Activated T-cell treated with anti-CD3 and anti-CD28 coated beads, Interleukin-2, amount 50 U/mL, for 4 hours (primary cell): Measurements from ENCODE around the gene ARL3. TPM values are rescaled to one million over a fixed set of nuclear protein-coding genes. Genes with fewer than 3 reads are reported as not detected.
A peak's percentile ranks its signal among the peaks of the same experiment; 100 is the strongest.
"Not testable (repeated sequence)": the region's sequence is repeated elsewhere in the genome, so short reads cannot be mapped to it uniquely, and the experiment has no call there.

ENCODE experiments used
- ATAC-seq, 2 donors: fragments of 200-7000 bp; cut with Tn5 transposase; one replicate each; pipeline ENCODE4 v1.10.0; 2021
- DNase-seq: peaks from one replicate; pipeline ENCODE4 v3.0.0-alpha.2; 2020
- H3K27me3 Mint-ChIP-seq: one replicate; pipeline ENCODE4 v1.8.0; 2021; ENCODE audit warnings: low read depth, mixed read lengths
- H3K36me3 Mint-ChIP-seq: one replicate; pipeline ENCODE4 v1.8.0; 2022; ENCODE audit warnings: mixed read lengths; ENCODE audit not compliant: insufficient read depth
- H3K4me1 Mint-ChIP-seq: one replicate; pipeline ENCODE4 v1.8.0; 2021; ENCODE audit warnings: low read depth, mixed read lengths
- H3K4me3 Mint-ChIP-seq: one replicate; pipeline ENCODE4 v1.8.0; 2021; ENCODE audit warnings: mild to moderate bottlenecking, moderate library complexity, mixed read lengths
- H3K9me3 Mint-ChIP-seq: one replicate; pipeline ENCODE4 v1.8.0; 2021; ENCODE audit warnings: mixed read lengths
- total RNA-seq, 3 donors: library from RNA; stranded (reverse); gene quantifications; one replicate each; pipeline ENCODE4 v1.2.1, GENCODE V29; 2021

The ARL3 gene
- total RNA-seq, 3 donors from 2014 or later: 3.2 to 4.8 (median 3.3) TPM

DNA sequence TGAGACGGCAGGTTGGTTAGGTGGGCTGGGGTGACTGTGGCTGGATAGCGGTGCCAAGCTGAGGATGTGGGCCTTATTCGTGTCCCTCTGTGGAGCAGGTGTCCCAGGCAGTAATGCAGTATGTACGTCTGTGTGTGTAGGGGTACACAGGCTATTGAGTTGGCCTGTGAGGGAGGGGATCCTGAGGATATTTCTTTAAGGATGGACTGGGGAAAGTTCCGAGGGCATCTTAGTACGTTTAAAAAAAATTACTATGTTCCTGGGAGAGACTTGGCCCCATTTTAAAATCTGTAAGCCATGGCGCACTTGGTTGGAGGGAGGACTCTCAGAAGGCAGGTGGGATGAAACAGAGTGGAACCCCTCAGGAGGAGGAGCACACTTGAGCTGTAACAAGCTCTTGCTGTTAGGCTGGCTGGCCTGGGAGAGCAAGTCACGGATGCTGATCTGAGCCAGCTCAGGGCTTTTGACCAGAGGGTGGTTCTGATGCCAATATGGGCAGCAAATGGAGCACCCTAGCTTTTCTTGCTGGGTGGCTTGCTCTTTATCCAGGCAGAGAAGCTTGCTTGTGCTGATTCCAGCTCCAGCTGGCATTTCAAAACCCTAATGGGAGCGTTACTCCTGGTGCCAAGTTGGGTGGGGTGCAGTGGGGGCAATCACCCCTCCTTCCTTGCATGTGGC, 30.3 kb upstream of the ARL3 start:
- H3K9me3 Mint-ChIP-seq: peaks cover 4% of the 10 kb centered on the region
- peak; percentile 19 to 21 for ATAC-seq

DNA sequence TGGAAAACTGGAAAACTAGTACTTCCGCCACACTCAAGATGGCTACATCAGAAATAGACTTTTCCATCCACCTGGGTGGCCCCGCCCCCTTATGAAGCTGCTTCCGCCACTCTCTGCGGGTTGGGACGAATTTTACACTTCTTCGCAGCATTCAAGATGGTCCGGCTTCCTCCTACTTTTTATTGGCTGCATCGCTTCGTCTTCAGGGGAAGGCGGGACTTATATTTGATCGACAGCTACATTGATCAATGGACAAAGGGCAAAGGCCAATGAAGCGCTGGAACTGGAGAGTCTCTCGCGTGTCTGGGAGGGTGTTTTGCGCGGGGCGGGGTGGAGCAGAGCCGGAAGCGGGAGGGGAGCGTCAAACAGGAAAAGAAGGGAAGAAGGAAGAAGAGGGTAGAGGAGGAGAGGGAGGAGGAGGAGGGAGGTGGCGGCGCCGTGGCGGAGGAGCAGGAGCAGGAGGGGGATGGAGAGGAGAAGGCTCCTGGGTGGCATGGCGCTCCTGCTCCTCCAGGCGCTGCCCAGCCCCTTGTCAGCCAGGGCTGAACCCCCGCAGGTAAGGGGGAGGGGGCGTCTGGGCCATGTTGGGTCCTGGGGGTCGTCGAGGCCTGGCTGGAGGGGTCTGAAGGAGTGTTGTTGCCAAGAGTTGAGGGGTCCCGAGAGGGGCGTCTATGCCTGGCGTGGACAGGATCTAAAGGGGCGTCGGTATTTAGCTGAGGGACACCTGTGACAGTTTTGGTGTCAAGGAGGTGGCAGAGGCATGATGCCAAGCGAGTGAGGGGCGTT, 29.6 kb upstream of the ARL3 start, which contains the start of gene WBP1L:
Gene WBP1L (plus strand): TSS at position 361 of the 786 bp plus-strand sequence. CDS start 106 bp downstream, at position 467.
- peaks cover 4% of the 10 kb centered on the region for H3K9me3 Mint-ChIP-seq
- ATAC-seq (peak; percentile 98), DNase-seq (peak; percentile 93)
- H3K4me3 Mint-ChIP-seq: peak within 1 kb of the TSS; percentile 97
- H3K27me3 Mint-ChIP-seq: no peaks in the 10 kb centered on the region
- H3K36me3 Mint-ChIP-seq: peaks cover 5% of the 10 kb centered on the region
- H3K4me1 Mint-ChIP-seq: peaks cover 46% of the 10 kb centered on the region

More for the DNA sequence above, 30.3 kb upstream of the ARL3 start:
- peak overlapping the region; percentile 97 for H3K4me3 Mint-ChIP-seq
- no peaks in the 10 kb centered on the region for H3K27me3 Mint-ChIP-seq
- peaks cover 47% of the 10 kb centered on the region for H3K4me1 Mint-ChIP-seq
- DNase-seq: no peak
- peaks cover 5% of the 10 kb centered on the region for H3K36me3 Mint-ChIP-seq

DNA sequence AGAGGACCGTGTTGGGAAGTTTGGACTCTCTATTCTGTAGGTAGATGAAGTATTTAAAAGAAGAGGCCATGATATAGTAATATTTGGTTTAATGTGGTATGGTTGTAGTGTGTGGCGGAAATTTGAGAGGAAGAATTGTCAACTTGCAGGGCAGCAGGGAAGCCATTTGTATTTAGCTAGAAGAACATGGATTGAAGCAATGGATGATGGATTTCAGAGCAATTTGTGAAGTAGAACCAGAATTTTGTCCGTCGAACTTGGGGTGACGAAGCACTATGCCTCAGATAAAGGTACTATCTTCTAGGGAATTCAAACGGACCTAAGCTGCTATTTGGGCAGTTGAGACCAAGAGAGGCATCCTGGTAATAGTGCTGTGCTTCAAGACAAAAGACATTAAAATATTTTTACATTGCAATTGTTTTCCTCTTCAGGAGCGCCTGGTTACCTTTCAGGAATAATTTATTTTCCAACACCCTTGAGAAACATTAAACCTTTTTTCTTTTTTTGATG, 28.9 kb upstream of the ARL3 start:
- DNase-seq (no peak), ATAC-seq (peak in 1 of 2 donors; percentile 4)
- H3K4me1 Mint-ChIP-seq: peaks cover 39% of the 10 kb centered on the region
- H3K27me3 Mint-ChIP-seq: no peaks in the 10 kb centered on the region
- peaks cover 4% of the 10 kb centered on the region for H3K9me3 Mint-ChIP-seq
- no peaks in the 10 kb centered on the region for H3K36me3 Mint-ChIP-seq
- H3K4me3 Mint-ChIP-seq: peak overlapping the region; percentile 97

- not testable (repeated sequence) for H3K36me3 Mint-ChIP-seq, H3K4me3 Mint-ChIP-seq, DNase-seq, ATAC-seq, H3K27me3 Mint-ChIP-seq, H3K9me3 Mint-ChIP-seq
- H3K4me1 Mint-ChIP-seq: peaks cover 39% of the 10 kb centered on the region
Measured at GRCh38 chr10:102742313-102742712, 28.1 kb upstream of the ARL3 start.

- ATAC-seq (no peak), DNase-seq (no peak)
- H3K36me3 Mint-ChIP-seq: peaks cover 2% of the 10 kb centered on the region
- H3K4me1 Mint-ChIP-seq: peaks cover 36% of the 10 kb centered on the region
- no peaks in the 10 kb centered on the region for H3K27me3 Mint-ChIP-seq
- peaks cover 4% of the 10 kb centered on the region for H3K9me3 Mint-ChIP-seq
- no peak overlapping the region for H3K4me3 Mint-ChIP-seq
Measured at GRCh38 chr10:102741726-102742237, 27.6 kb upstream of the ARL3 start.

- Mint-ChIP-seq H3K36me3 (peaks cover 2% of the 10 kb centered on the region), H3K27me3 (no peaks in the 10 kb centered on the region), H3K4me3 (no peak overlapping the region), H3K9me3 (peaks cover 4% of the 10 kb centered on the region), H3K4me1 (peaks cover 21% of the 10 kb centered on the region)
- ATAC-seq (no peak), DNase-seq (no peak)
Measured at GRCh38 chr10:102740229-102740628, 26.0 kb upstream of the ARL3 start.

- H3K27me3 Mint-ChIP-seq: no peaks in the 10 kb centered on the region
- H3K36me3 Mint-ChIP-seq: peaks cover 5% of the 10 kb centered on the region
- H3K4me1 Mint-ChIP-seq: peaks cover 9% of the 10 kb centered on the region
- ATAC-seq: no peak
- no peak for DNase-seq
- H3K4me3 Mint-ChIP-seq: no peak overlapping the region
- H3K9me3 Mint-ChIP-seq: peaks cover 4% of the 10 kb centered on the region
Measured at GRCh38 chr10:102738692-102739121, 24.5 kb upstream of the ARL3 start.

GRCh38 chr10:102735065-102735562, 20.9 kb upstream of the ARL3 start:
- no peak overlapping the region for H3K4me3 Mint-ChIP-seq
- H3K36me3 Mint-ChIP-seq: peaks cover 15% of the 10 kb centered on the region
- DNase-seq: no peak
- no peaks in the 10 kb centered on the region for H3K9me3 Mint-ChIP-seq
- H3K4me1 Mint-ChIP-seq: no peaks in the 10 kb centered on the region
- ATAC-seq: no peak
- no peaks in the 10 kb centered on the region for H3K27me3 Mint-ChIP-seq

DNA sequence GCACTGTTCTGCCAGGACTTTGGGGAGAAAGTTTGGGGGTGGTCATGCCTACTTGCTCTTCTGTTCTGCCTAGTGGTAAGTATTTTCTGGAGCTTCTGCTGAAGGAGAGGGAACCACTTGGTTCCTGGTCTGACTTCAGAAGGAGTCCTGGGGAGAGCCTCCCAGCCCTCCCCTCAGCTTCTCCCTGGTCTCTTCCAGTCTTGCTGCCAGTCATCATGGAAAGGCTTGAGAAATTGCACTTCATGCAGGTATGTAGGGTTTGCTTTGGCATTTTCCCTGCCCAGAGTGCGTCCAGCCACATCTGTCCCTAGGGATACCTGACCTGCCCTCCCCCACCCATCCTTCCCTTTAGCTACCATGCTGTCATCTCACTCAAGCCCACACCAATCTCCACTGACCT, 18.5 kb upstream of the ARL3 start:
- ATAC-seq (no peak), DNase-seq (no peak)
- H3K36me3 Mint-ChIP-seq: peaks cover 16% of the 10 kb centered on the region
- H3K27me3 Mint-ChIP-seq: no peaks in the 10 kb centered on the region
- H3K9me3 Mint-ChIP-seq: no peaks in the 10 kb centered on the region
- peaks cover 3% of the 10 kb centered on the region for H3K4me1 Mint-ChIP-seq
- no peak overlapping the region for H3K4me3 Mint-ChIP-seq

DNA sequence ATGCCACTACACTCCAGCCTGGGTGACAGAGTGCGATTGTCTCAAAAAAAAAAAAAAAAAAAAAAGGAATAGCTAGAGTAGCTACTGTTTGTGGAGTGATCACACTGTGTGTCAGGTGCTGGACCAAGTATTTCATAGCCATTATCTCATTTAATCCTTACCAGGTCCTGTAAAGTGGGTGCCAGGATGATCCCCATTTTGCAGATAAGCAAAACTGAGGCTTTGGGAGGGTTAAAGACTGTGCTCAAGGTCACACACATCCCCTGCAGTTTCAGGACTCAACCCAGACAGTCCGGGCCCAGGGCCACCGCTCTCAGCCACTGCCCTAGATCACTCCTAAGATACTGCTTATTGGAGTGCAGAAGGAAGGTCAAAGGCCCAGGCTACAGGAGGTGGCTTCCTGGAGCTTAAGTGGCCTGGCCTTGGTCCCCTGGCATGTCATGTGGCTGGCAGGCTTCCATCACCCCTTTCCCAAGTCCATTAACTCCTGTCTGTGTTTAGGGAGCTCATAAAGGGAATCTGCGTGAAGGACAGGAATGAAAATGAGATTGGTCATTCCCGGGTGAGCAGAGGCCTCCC, 17.1 kb upstream of the ARL3 start:
- peaks cover 21% of the 10 kb centered on the region for H3K36me3 Mint-ChIP-seq
- H3K27me3 Mint-ChIP-seq: no peaks in the 10 kb centered on the region
- DNase-seq: no peak
- H3K9me3 Mint-ChIP-seq: no peaks in the 10 kb centered on the region
- ATAC-seq: no peak
- H3K4me1 Mint-ChIP-seq: peaks cover 3% of the 10 kb centered on the region
- no peak overlapping the region for H3K4me3 Mint-ChIP-seq

- Mint-ChIP-seq H3K9me3 (no peaks in the 10 kb centered on the region), H3K4me3 (no peak overlapping the region), H3K36me3 (peaks cover 23% of the 10 kb centered on the region), H3K27me3 (no peaks in the 10 kb centered on the region), H3K4me1 (peaks cover 3% of the 10 kb centered on the region)
- ATAC-seq (peak; percentile 70 to 81), DNase-seq (peak; percentile 51)
Measured at GRCh38 chr10:102729029-102730026, 15.1 kb upstream of the ARL3 start.

GRCh38 chr10:102727037-102727818, 13.0 kb upstream of the ARL3 start:
- H3K36me3 Mint-ChIP-seq: peaks cover 23% of the 10 kb centered on the region
- no peak for DNase-seq
- no peaks in the 10 kb centered on the region for H3K27me3 Mint-ChIP-seq
- no peak overlapping the region for H3K4me3 Mint-ChIP-seq
- H3K4me1 Mint-ChIP-seq: peaks cover 4% of the 10 kb centered on the region
- no peak for ATAC-seq
- H3K9me3 Mint-ChIP-seq: no peaks in the 10 kb centered on the region

GRCh38 chr10:102726274-102726673, 12.1 kb upstream of the ARL3 start:
- Mint-ChIP-seq H3K4me1 (peaks cover 10% of the 10 kb centered on the region), H3K27me3 (no peaks in the 10 kb centered on the region), H3K4me3 (no peak overlapping the region), H3K9me3 (no peaks in the 10 kb centered on the region), H3K36me3 (peaks cover 26% of the 10 kb centered on the region)
- DNase-seq (no peak), ATAC-seq (no peak)
